ENCODE data around the gene MKRN1.

GRCh38 chr7:140497241-140497769 is 18.0 kb upstream of the MKRN1 start:
- TF ChIP-seq, protein P1, sequence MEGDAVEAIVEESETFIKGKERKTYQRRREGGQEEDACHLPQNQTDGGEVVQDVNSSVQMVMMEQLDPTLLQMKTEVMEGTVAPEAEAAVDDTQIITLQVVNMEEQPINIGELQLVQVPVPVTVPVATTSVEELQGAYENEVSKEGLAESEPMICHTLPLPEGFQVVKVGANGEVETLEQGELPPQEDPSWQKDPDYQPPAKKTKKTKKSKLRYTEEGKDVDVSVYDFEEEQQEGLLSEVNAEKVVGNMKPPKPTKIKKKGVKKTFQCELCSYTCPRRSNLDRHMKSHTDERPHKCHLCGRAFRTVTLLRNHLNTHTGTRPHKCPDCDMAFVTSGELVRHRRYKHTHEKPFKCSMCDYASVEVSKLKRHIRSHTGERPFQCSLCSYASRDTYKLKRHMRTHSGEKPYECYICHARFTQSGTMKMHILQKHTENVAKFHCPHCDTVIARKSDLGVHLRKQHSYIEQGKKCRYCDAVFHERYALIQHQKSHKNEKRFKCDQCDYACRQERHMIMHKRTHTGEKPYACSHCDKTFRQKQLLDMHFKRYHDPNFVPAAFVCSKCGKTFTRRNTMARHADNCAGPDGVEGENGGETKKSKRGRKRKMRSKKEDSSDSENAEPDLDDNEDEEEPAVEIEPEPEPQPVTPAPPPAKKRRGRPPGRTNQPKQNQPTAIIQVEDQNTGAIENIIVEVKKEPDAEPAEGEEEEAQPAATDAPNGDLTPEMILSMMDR (IDR thresholded peaks at IDR 0.05; ENCODE audit: low read length), result no peak
- TF ChIP-seq EZH2 (IDR thresholded peaks at IDR 0.05; ENCODE audit: borderline replicate concordance, low read length), result no peak

All from OCI-LY1 (cell line).